Femur (tissue), 1 donor: ENCODE results near the gene XRCC1.
A peak's percentile ranks its signal among the peaks of the same experiment; 100 is the strongest.

Experiments
- DNase-seq: peaks from one replicate; pipeline ENCODE4 v3.0.0-alpha.2; 2017

XRCC1 gene

GRCh38 chr19:43511324-43511723 lies 64.0 kb downstream of the XRCC1 start:
- DNase-seq = no peak

GRCh38 chr19:43510713-43511112 lies 64.6 kb downstream of the XRCC1 start:
- no peak for DNase-seq

- DNase-seq = no peak
Measured at GRCh38 chr19:43507880-43508279, 67.4 kb downstream of the XRCC1 start.

GRCh38 chr19:43506629-43507028 lies 68.7 kb downstream of the XRCC1 start:
- DNase-seq = no peak

DNA sequence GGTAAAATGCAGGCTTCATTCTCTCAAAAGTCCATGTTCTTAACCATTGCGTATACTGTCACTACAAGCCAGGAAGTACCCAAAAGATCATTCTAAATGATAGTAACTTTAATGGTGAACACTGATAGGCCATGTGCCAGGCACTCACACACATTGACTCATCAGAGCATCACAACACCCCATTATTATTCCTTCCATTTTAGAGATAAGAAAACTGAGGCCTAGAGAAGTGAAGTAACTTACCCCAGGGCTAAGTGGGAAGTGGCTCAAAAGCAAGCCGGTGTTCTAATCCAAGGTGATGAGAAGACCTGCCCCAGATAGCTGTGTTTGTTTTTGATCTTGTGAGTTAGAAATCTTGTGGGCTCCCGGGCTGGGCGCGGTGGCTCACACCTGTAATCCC lies 69.4 kb downstream of the XRCC1 start:
- no peak for DNase-seq

- DNase-seq = no peak
Measured at GRCh38 chr19:43505186-43505456, 70.2 kb downstream of the XRCC1 start.

DNA sequence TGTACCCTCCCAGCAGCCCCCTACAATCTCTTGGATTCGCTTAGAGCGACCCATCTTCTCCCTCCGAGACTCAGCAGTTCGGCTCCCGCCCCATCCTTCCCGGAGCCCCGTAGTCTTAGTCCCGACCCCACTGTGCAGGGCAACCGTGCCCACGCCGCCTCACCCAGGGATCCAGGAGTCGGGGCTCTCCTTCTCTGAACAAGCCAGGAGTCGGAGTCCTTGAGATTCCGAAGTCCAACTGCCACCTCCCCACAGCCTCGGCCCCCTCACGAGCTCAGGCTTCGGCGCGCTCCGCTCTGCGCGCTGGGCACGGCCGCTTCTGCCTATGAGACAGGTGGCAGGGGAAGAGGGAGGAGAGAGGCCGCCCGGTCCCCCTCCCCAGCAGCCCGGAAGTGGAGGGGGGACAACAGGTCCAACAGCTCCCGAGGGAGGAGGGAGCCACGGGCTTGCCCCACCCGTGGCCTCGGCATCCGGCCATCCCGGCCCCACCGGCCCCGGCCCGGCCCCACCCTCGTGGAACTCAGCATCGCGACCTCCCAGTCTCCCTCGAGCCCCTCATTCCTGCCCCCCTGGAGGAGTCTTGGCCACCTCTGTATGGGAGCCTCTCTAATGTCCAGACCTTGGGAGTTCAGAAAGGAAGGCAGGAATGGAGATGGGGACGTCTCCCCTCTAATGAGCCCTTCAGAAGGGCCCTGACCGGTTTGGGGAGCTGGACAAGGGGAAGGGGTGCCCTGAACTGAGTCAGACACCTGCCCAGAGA lies 70.7 kb downstream of the XRCC1 start, which contains the start of gene PHLDB3:
Gene PHLDB3, minus strand, starts transcription at position 321 of the 760 bp plus-strand sequence. CDS start 628 bp downstream, outside the sequence.
- DNase-seq = peak; percentile 50

GRCh38 chr19:43503501-43504425 lies 71.6 kb downstream of the XRCC1 start:
- DNase-seq = peak; percentile 96

DNA sequence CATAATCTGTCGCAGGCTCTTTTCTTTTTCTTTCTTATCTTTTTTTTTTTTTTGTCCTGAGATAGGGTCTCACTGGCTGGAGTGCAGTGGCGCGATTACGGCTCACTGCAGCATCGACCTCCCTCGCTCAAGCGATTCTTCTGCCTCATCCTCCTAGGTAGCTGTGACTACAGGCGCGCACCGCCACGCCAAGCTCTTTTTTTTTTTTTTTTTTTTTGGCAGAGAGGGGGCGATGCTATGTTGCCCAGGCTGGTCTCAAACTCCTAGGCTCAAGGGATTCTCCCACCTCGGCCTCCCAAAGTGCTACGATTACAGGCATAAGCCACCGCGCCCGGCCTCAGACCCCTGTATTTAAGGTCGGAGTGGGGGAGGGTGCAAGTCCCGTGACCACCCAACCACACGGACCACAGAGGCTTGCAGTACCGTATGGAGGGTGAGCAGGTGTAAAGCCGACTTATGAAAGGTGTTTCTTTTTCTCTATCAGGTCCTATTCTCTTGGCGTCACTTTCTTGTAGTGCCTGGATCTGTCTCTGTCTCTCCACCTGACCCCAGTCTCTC lies 72.8 kb downstream of the XRCC1 start:
- no peak for DNase-seq

- no peak for DNase-seq
Measured at GRCh38 chr19:43501661-43502418, 73.5 kb downstream of the XRCC1 start.

- DNase-seq = no peak
Measured at GRCh38 chr19:43499042-43499441, 76.3 kb downstream of the XRCC1 start.

GRCh38 chr19:43498233-43498842 lies 77.0 kb downstream of the XRCC1 start:
- peak; percentile 76 for DNase-seq

DNA sequence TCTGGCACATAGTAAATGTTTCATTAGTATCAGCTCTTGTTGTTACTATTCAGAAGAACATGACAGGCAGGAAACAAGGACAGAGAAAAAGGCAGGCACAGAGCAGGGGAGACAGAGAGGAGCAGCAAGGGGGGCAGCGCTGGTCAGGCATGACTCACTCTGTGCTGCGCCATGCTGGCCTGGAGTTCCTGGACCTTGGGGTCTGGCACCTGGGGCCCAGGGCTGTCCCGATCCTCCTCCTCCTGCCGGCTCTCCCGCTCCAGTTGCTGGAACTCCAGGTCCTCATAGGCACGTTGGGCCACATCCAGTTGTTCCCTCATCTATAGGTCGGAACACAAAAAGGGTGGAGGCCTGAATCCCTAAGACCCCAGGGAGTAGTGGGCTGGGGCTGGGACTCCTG lies 78.4 kb downstream of the XRCC1 start:
- DNase-seq = no peak

DNA sequence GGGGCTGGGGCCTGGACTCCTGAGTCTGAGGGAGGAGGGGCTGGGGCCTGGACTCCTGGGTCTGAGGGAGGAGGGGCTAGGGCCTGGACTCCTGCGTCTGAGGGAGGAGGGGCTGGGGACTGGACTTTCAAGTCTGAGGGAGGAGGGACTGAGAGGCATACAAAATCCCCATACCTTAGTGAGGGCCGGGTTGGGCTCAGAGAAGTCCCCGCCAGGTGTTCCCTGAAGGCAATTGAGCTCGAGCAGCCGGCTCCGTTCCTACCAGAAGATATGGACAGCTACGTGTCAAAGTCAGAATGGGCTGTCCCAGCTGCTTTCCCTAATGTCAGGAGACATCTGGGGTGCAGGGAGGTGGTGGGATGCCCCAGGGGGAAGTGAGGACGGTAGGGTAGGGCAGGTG lies 80.2 kb downstream of the XRCC1 start:
- DNase-seq = no peak
